HEK293 (cell line): ENCODE measurements around the gene CLTB.

Source experiments
- CTCF ChIA-PET: fragments of 350-600 bp; formaldehyde crosslinking; extraction: SDS; loops from one replicate; lab custom pipeline; 2021; ENCODE audit warnings: antibody characterized with exemption; lab: Yijun Ruan, JAX
- POLR2A ChIA-PET: fragments of 300-600 bp; formaldehyde crosslinking; extraction: SDS; loops from one replicate; lab custom pipeline; 2020; ENCODE audit warnings: antibody characterized with exemption, inconsistent platforms; lab: Yijun Ruan, JAX
- H3K27ac ChIP-seq: fragments of 200-500 bp; sonication (Bioruptor generic); 2 replicates; pipeline ENCODE4 v1.5.1; 2014; ENCODE audit warnings: low read depth, low read length, control low read depth, inconsistent platforms; ENCODE audit errors: extremely low read depth
- H3K36me3 ChIP-seq, 2 experiments: fragments of 200-500 bp in 1 of 2; sonication (Bioruptor generic) in 1 of 2; 1 replicate in 1 of 2; 2 replicates in 1 of 2; pipeline ENCODE4 v1.5.1; 2014 to 2017; ENCODE audit warnings: inconsistent platforms in 2 of 2, low read length in 2 of 2; ENCODE audit not compliant: control insufficient read depth in 2 of 2, insufficient read depth in 1 of 2
- H3K4me1 ChIP-seq: fragments of 200-500 bp; sonication (Bioruptor generic); 2 replicates; pipeline ENCODE4 v1.5.1; 2014; ENCODE audit warnings: mild to moderate bottlenecking, low read length, inconsistent platforms; ENCODE audit not compliant: control insufficient read depth, insufficient read depth
- H3K4me3 ChIP-seq: 2 replicates; pipeline ENCODE4 v1.5.1; 2011; ENCODE audit warnings: low read depth, mild to moderate bottlenecking, control low read depth, low read length, moderate library complexity
- H3K9me3 ChIP-seq: fragments of 200-500 bp; sonication (Bioruptor generic); 2 replicates; pipeline ENCODE4 v1.5.1; 2014; ENCODE audit warnings: low read depth, low read length, inconsistent platforms; ENCODE audit not compliant: control insufficient read depth, insufficient read depth
- GLIS2 ChIP-seq: fragments of 450-650 bp; formaldehyde crosslinking; IDR thresholded peaks from 2 replicates; pipeline ENCODE4 v1.5.1; 2016; ENCODE audit warnings: missing biosample characterization, missing genetic modification characterization
- KLF8 ChIP-seq: fragments of 450-650 bp; formaldehyde crosslinking; IDR thresholded peaks from 2 replicates; pipeline ENCODE4 v1.5.1; 2016; ENCODE audit warnings: missing biosample characterization, missing genetic modification characterization
- KLF9 ChIP-seq: fragments of 450-650 bp; formaldehyde crosslinking; IDR thresholded peaks from 2 replicates; pipeline ENCODE4 v1.5.1; 2016; ENCODE audit warnings: missing biosample characterization, missing genetic modification characterization, low read depth
- REST ChIP-seq: fragments of 450-650 bp; formaldehyde crosslinking; IDR thresholded peaks from 2 replicates; pipeline ENCODE4 v1.5.1; 2016; ENCODE audit warnings: missing biosample characterization, missing genetic modification characterization
- TSHZ1 ChIP-seq: fragments of 450-650 bp; formaldehyde crosslinking; IDR thresholded peaks from 2 replicates; pipeline ENCODE4 v1.5.1; 2016; ENCODE audit warnings: missing biosample characterization, missing genetic modification characterization, borderline replicate concordance
- ZNF121 ChIP-seq: fragments of 450-650 bp; formaldehyde crosslinking; IDR thresholded peaks from 2 replicates; pipeline ENCODE4 v1.5.1; 2016; ENCODE audit warnings: missing biosample characterization, missing genetic modification characterization
- ZNF488 ChIP-seq: fragments of 450-650 bp; formaldehyde crosslinking; IDR thresholded peaks from 2 replicates; pipeline ENCODE4 v1.5.1; 2016; ENCODE audit warnings: missing biosample characterization, missing genetic modification characterization
- ZNF624 ChIP-seq: fragments of 450-650 bp; formaldehyde crosslinking; IDR thresholded peaks from 2 replicates; pipeline ENCODE4 v1.5.1; 2017; ENCODE audit warnings: missing biosample characterization, missing genetic modification characterization
- ZSCAN5A ChIP-seq: fragments of 450-650 bp; formaldehyde crosslinking; IDR thresholded peaks from 2 replicates; pipeline ENCODE4 v1.5.1; 2016; ENCODE audit warnings: missing biosample characterization, missing genetic modification characterization
- ZXDB ChIP-seq: fragments of 450-650 bp; formaldehyde crosslinking; IDR thresholded peaks from 2 replicates; pipeline ENCODE4 v1.5.1; 2016; ENCODE audit warnings: missing biosample characterization, missing genetic modification characterization
- TF ChIP-seq, protein P1 (sequence below): fragments of 450-650 bp; formaldehyde crosslinking; IDR thresholded peaks from 2 replicates; pipeline ENCODE4 v1.5.1; 2016; ENCODE audit warnings: missing biosample characterization, missing genetic modification characterization

CLTB gene

GRCh38 chr5:176356179-176356566, 60.2 kb downstream of the CLTB start:
- no peak overlapping the region for H3K4me3 ChIP-seq
- POLR2A ChIA-PET: interaction anchor here (0.6 kb wide), 1 partner anchor 670 kb away, joined by 3 read pairs; no protein-coding TSS in a partner anchor
- no peaks in the 10 kb centered on the region for H3K9me3 ChIP-seq
- H3K27ac ChIP-seq: no peak overlapping the region
- CTCF ChIA-PET: no interaction called here
- TF ChIP-seq REST (tag by site-specific recombination): no peak
- no peak for TF ChIP-seq ZNF624 (tag by site-specific recombination)
- no peak for TF ChIP-seq ZNF488 (tag by site-specific recombination)
- TF ChIP-seq, protein P1, sequence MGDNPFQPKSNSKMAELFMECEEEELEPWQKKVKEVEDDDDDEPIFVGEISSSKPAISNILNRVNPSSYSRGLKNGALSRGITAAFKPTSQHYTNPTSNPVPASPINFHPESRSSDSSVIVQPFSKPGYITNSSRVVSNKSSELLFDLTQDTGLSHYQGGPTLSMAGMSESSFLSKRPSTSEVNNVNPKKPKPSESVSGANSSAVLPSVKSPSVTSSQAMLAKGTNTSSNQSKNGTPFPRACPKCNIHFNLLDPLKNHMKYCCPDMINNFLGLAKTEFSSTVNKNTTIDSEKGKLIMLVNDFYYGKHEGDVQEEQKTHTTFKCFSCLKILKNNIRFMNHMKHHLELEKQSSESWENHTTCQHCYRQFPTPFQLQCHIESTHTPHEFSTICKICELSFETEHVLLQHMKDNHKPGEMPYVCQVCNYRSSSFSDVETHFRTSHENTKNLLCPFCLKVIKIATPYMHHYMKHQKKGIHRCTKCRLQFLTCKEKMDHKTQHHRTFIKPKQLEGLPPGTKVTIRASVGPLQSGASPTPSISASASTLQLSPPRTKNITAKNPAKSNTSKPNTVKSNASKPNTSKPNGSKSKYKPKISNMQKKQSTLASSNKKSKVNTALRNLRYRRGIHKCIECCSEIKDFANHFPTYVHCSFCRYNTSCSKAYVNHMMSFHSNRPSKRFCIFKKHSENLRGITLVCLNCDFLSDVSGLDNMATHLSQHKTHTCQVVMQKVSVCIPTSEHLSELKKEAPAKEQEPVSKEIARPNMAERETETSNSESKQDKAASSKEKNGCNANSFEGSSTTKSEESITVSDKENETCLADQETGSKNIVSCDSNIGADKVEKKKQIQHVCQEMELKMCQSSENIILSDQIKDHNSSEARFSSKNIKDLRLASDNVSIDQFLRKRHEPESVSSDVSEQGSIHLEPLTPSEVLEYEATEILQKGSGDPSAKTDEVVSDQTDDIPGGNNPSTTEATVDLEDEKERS: no peak
- no peak for TF ChIP-seq GLIS2 (tag by site-specific recombination)
- no peak for TF ChIP-seq ZSCAN5A (tag by site-specific recombination)
- no peak for TF ChIP-seq KLF8 (tag by site-specific recombination)
- TF ChIP-seq ZXDB (tag by site-specific recombination): no peak
- no peak for TF ChIP-seq TSHZ1 (tag by site-specific recombination)
- TF ChIP-seq KLF9 (tag by site-specific recombination): no peak
- TF ChIP-seq ZNF121 (tag by site-specific recombination): no peak
- H3K36me3 ChIP-seq: peaks cover 20 to 81% of the 10 kb centered on the region in 2 experiments
- no peaks in the 10 kb centered on the region; the same call in 1 of the 2 replicates for H3K4me1 ChIP-seq
